Keratinocyte (primary cell): ENCODE data around the gene GRWD1. TPM values are rescaled to one million over a fixed set of nuclear protein-coding genes. Genes with fewer than 3 reads are reported as not detected.

Source experiments
- DNase-seq: peaks from one replicate; pipeline ENCODE4 v3.0.0-alpha.2; 2011; ENCODE audit warnings: low read depth, missing footprints, low spot score
- FAIRE-seq: peaks from 2 replicates; lab custom pipeline; 2011; peaks lifted over from hg19 to GRCh38; lab: Jason Lieb, UNC
- H2AFZ ChIP-seq: 2 replicates; pipeline ENCODE4 v1.6.0; 2012; ENCODE audit warnings: low read length, control low read depth, inconsistent platforms; ENCODE audit not compliant: control insufficient read depth
- H3K27ac ChIP-seq: 2 replicates; pipeline ENCODE4 v1.5.1; 2011; ENCODE audit warnings: low read length; ENCODE audit not compliant: control insufficient read depth, insufficient read depth
- H3K27me3 ChIP-seq: 3 replicates; pipeline ENCODE4 v1.6.0; 2011; ENCODE audit warnings: low read length; ENCODE audit not compliant: control insufficient read depth, insufficient read depth; ENCODE audit errors: extremely low read depth
- H3K36me3 ChIP-seq, 2 experiments: 2 replicates in 1 of 2; 3 replicates in 1 of 2; pipeline ENCODE4 v1.5.1; 2011; ENCODE audit warnings: low read length in 2 of 2, mild to moderate bottlenecking in 1 of 2; ENCODE audit not compliant: control insufficient read depth in 2 of 2, insufficient read depth in 2 of 2; ENCODE audit errors: extremely low read depth in 1 of 2
- H3K4me1 ChIP-seq: 3 replicates; pipeline ENCODE4 v1.5.1; 2011; ENCODE audit warnings: low read length; ENCODE audit not compliant: control insufficient read depth, insufficient read depth; ENCODE audit errors: extremely low read depth
- H3K4me2 ChIP-seq: 3 replicates; pipeline ENCODE4 v1.6.0; 2011; ENCODE audit warnings: low read depth, low read length; ENCODE audit not compliant: control insufficient read depth, insufficient read depth; ENCODE audit errors: extremely low read depth
- H3K4me3 ChIP-seq, 3 experiments: fragments of 200-600 bp in 1 of 3; sonication (generic) in 1 of 3; 2 replicates in 2 of 3; 3 replicates in 1 of 3; pipeline ENCODE4 v1.5.1; 2011 to 2016; ENCODE audit warnings: low read length in 3 of 3, mild to moderate bottlenecking in 3 of 3, control low read depth in 2 of 3, inconsistent platforms in 1 of 3, low read depth in 1 of 3, mixed read lengths in 1 of 3, mixed run types in 1 of 3, moderate library complexity in 1 of 3; ENCODE audit not compliant: control insufficient read depth in 2 of 3, insufficient read depth in 2 of 3; ENCODE audit errors: extremely low read depth in 1 of 3
- H3K79me2 ChIP-seq: 2 replicates; pipeline ENCODE4 v1.6.0; 2012; ENCODE audit warnings: low read length; ENCODE audit not compliant: control insufficient read depth, insufficient read depth
- H3K9ac ChIP-seq: 3 replicates; pipeline ENCODE4 v1.6.0; 2011; ENCODE audit warnings: low read length; ENCODE audit not compliant: control insufficient read depth, insufficient read depth; ENCODE audit errors: extremely low read depth
- H3K9me1 ChIP-seq: 3 replicates; pipeline ENCODE4 v1.6.0; 2011; ENCODE audit warnings: low read length; ENCODE audit not compliant: control insufficient read depth, insufficient read depth; ENCODE audit errors: extremely low read depth
- H3K9me3 ChIP-seq: 2 replicates; pipeline ENCODE4 v1.5.1; 2012; ENCODE audit warnings: low read depth, low read length; ENCODE audit not compliant: control insufficient read depth
- H4K20me1 ChIP-seq: 3 replicates; pipeline ENCODE4 v1.6.0; 2011; ENCODE audit warnings: low read length; ENCODE audit not compliant: control insufficient read depth, insufficient read depth; ENCODE audit errors: extremely low read depth
- CTCF ChIP-seq, 3 experiments: IDR thresholded peaks in 1 of 3; conservative IDR thresholded peaks in 1 of 3; optimal IDR thresholded peaks in 1 of 3; 2 replicates in 2 of 3; 3 replicates in 1 of 3; pipeline versions ENCODE3 to v1.5.1; 2011; ENCODE audit warnings: low read length in 3 of 3, mild to moderate bottlenecking in 3 of 3, moderate library complexity in 2 of 3, control low read depth in 1 of 3, inconsistent platforms in 1 of 3; ENCODE audit not compliant: insufficient read depth in 2 of 3; ENCODE audit errors: extremely low read depth in 1 of 3
- EZH2 ChIP-seq: IDR thresholded peaks from one replicate; pipeline ENCODE4 v1.6.1; 2012; ENCODE audit warnings: inconsistent platforms, mild to moderate bottlenecking, low read length, moderate library complexity
- dilution Hi-C: fragments of 300-500 bp; cut with MboI; formaldehyde crosslinking; loops from one replicate; pipeline ENCODE4 v1.7.0; 2020; ENCODE audit warnings: low sequenced_read_pairs; ENCODE audit not compliant: extremely low pct_ligation_motif_present
- polyA plus RNA-seq, 5 experiments: library from polyadenylated mRNA; depleted of rRNA in 3 of 5; stranded (reverse) in 3 of 5; stranded (forward) in 1 of 5; unstranded in 1 of 5; fragments of >200 nt; gene quantifications; 1 replicate in 1 of 5; 2 replicates in 3 of 5; 3 replicates in 1 of 5; pipeline versions ENCODE4 v1.2.1 to v1.2.3, GENCODE V29; 2011 to 2012; ENCODE audit warnings: missing spikeins in 2 of 5, low read depth in 1 of 5, low replicate concordance in 1 of 5

Gene GRWD1
- polyA plus RNA-seq, 1 donor (not counting 4 experiments of a cell fraction or from before 2014, with no cell fraction given): 26.1 TPM

- FAIRE-seq (no peak), DNase-seq (no peak)
- Histone ChIP-seq H3K9me1 (no peaks in the 10 kb centered on the region), H2AFZ (no peak within 1 kb of the TSS), H3K4me1 (no peaks in the 10 kb centered on the region), H3K27ac (no peak within 1 kb of the TSS), H4K20me1 (peaks cover 3% of the 10 kb centered on the region), H3K4me2 (no peak within 1 kb of the TSS), H3K9ac (no peak within 1 kb of the TSS), H3K9me3 (no peaks in the 10 kb centered on the region), H3K4me3 (no peak within 1 kb of the TSS), H3K79me2 (peaks cover 23% of the 10 kb centered on the region), H3K36me3 (peaks cover 38 to 42% of the 10 kb centered on the region in 2 experiments), H3K27me3 (no peaks in the 10 kb centered on the region)
- dilution Hi-C loops: no loop called here
- TF ChIP-seq CTCF (optimal IDR thresholded peaks at IDR 0.05 in 1 of 3, IDR thresholded peaks at IDR 0.05 in 1 of 3, conservative IDR thresholded peaks at IDR 0.05 in 1 of 3; ENCODE audit: extremely low read depth in 1 of 3, insufficient read depth in 2 of 3, low read length in 3 of 3): no peak
- TF ChIP-seq EZH2: no peak
Measured at GRCh38 chr19:48455171-48455907, 9.6 kb downstream of the GRWD1 start, which contains the start of gene KCNJ14. TSS of gene KCNJ14 (plus strand) at chr19:48455574. CDS start at chr19:48461725, 6,151 bp downstream.

GRCh38 chr19:48455908-48456562, 10.3 kb downstream of the GRWD1 start:
- Histone ChIP-seq H3K4me3 (no peak overlapping the region), H3K27me3 (no peaks in the 10 kb centered on the region), H3K27ac (no peak overlapping the region), H4K20me1 (peaks cover 3% of the 10 kb centered on the region), H3K9me3 (no peaks in the 10 kb centered on the region), H3K4me1 (no peaks in the 10 kb centered on the region), H3K4me2 (no peak overlapping the region), H3K36me3 (peaks cover 35 to 36% of the 10 kb centered on the region in 2 experiments), H3K79me2 (peaks cover 23% of the 10 kb centered on the region), H2AFZ (no peak overlapping the region), H3K9ac (no peak overlapping the region), H3K9me1 (no peaks in the 10 kb centered on the region)
- no peak for DNase-seq
- no peak for FAIRE-seq
- no peak for TF ChIP-seq CTCF (optimal IDR thresholded peaks at IDR 0.05 in 1 of 3, IDR thresholded peaks at IDR 0.05 in 1 of 3, conservative IDR thresholded peaks at IDR 0.05 in 1 of 3; ENCODE audit: extremely low read depth in 1 of 3, insufficient read depth in 2 of 3, low read length in 3 of 3)
- TF ChIP-seq EZH2: no peak
- dilution Hi-C loops: no loop called here
